Choroid plexus epithelial cell (primary cell): Measurements from ENCODE around the gene DDX56.

Source experiments
- DNase-seq: peaks from one replicate; pipeline ENCODE4 v3.0.0-alpha.2; 2010; ENCODE audit warnings: low read depth
- H3K4me3 ChIP-seq: 2 replicates; pipeline ENCODE4 v1.5.1; 2011; ENCODE audit warnings: low read depth, mild to moderate bottlenecking, control low read depth, low read length, moderate library complexity
- TF ChIP-seq, protein P1 (sequence below): conservative IDR thresholded peaks from 2 replicates; pipeline ENCODE4 v1.5.1; 2011; ENCODE audit warnings: low read depth, mild to moderate bottlenecking, control low read depth, inconsistent platforms, low read length, moderate library complexity

The DDX56 gene, protein sequence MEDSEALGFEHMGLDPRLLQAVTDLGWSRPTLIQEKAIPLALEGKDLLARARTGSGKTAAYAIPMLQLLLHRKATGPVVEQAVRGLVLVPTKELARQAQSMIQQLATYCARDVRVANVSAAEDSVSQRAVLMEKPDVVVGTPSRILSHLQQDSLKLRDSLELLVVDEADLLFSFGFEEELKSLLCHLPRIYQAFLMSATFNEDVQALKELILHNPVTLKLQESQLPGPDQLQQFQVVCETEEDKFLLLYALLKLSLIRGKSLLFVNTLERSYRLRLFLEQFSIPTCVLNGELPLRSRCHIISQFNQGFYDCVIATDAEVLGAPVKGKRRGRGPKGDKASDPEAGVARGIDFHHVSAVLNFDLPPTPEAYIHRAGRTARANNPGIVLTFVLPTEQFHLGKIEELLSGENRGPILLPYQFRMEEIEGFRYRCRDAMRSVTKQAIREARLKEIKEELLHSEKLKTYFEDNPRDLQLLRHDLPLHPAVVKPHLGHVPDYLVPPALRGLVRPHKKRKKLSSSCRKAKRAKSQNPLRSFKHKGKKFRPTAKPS

DNA sequence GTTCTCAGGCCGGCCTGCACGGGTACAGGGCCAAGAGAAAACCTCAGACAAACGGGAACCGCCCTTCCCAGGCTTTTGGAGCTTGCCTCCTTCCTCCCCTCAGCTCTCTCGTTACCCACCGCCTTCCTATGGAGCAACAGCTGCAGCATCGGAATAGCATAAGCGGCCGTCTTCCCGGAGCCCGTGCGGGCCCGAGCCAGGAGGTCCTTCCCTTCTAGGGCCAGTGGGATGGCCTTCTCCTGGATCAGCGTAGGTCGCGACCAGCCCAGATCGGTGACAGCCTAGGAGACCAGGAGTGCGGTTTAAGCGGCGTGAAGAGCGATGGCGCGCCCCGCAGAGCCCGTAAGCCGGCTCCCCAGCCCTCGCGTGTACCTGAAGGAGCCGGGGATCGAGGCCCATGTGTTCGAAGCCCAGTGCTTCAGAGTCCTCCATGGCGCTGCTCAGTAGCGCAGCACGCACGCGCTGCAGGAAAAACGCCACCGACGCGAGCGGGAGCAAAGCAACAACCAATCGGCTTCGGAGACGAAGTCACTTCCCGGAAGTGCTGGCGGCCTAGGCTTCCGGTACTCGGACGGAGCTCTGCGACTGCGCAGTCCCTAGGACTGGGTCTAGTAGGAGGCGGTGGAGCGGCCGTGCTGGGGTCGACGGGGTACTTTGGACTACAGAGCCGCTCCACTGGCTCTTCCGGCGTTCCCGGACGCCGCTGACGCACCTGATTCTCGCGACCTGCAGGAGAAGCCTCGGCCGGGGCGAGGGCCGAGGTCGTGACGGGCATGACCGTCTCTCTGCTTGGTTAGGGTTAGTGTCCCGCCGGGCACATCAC lies at the start of gene DDX56:
Gene DDX56, minus strand, starts transcription at position 445 of the 823 bp plus-strand sequence. Its CDS starts 13 bp downstream, at position 432.
- H3K4me3 ChIP-seq = peak within 1 kb of the TSS; percentile 97
- peak; percentile 96 for DNase-seq
- TF ChIP-seq, protein P1, sequence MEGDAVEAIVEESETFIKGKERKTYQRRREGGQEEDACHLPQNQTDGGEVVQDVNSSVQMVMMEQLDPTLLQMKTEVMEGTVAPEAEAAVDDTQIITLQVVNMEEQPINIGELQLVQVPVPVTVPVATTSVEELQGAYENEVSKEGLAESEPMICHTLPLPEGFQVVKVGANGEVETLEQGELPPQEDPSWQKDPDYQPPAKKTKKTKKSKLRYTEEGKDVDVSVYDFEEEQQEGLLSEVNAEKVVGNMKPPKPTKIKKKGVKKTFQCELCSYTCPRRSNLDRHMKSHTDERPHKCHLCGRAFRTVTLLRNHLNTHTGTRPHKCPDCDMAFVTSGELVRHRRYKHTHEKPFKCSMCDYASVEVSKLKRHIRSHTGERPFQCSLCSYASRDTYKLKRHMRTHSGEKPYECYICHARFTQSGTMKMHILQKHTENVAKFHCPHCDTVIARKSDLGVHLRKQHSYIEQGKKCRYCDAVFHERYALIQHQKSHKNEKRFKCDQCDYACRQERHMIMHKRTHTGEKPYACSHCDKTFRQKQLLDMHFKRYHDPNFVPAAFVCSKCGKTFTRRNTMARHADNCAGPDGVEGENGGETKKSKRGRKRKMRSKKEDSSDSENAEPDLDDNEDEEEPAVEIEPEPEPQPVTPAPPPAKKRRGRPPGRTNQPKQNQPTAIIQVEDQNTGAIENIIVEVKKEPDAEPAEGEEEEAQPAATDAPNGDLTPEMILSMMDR = no peak

DNA sequence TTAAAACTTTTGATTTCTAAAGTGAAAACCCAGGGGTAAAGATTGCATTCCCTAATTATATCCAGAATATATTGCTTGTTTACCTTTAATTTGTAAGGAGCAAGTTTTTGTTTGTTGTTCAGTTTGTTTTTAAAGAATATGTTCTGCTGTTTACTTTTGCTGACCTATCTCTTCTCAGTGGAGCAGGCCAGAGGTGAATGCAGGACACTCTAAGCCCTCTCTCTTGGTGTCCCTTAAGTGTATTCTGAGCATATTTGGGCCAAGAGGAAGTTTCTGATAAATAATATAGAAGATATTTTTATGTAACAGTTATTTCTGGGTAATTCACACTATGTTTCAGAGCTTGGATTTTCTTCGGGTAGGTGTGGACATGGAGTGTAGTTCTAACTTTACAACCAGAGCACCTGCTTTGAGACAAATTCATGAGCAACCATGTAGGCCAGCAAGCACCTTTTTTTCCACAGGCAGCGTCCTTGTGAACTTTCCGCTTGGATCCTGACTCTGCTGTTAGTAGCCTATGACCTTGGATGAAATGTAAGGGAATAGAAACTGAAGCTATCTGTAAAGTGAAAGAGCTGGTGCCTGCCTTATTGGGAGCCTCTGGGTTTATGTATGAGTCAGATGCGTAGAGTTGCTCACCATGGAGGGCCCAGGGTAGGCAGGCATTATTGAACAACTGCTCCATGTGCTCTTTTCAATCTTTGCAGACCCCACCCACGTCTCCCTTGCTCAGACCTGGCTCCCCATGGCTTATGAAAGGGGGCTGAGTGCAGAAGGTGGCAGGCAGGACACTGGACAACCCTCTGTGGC lies 48.8 kb upstream of the DDX56 start:
- TF ChIP-seq, protein P1 = no peak
- no peak overlapping the region for H3K4me3 ChIP-seq
- DNase-seq = peak; percentile 52

DNA sequence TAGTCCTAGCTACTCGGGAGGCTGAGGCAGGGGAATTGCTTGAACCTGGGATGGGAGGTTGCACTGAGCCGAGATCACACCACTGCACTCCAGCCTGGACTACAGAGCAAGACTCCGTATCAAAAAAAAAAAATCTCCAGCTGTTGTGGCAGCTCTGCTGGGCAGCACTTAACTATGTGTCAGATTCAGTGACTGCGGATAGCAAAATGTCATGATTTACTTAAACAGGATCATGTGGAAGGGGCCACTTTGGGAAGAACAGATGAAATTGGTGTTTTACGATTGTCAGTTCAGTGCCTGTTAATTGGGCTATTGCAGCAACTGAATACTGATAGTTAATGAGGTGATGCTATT lies 48.0 kb upstream of the DDX56 start:
- TF ChIP-seq, protein P1 = no peak
- no peak for DNase-seq
- no peak overlapping the region for H3K4me3 ChIP-seq

DNA sequence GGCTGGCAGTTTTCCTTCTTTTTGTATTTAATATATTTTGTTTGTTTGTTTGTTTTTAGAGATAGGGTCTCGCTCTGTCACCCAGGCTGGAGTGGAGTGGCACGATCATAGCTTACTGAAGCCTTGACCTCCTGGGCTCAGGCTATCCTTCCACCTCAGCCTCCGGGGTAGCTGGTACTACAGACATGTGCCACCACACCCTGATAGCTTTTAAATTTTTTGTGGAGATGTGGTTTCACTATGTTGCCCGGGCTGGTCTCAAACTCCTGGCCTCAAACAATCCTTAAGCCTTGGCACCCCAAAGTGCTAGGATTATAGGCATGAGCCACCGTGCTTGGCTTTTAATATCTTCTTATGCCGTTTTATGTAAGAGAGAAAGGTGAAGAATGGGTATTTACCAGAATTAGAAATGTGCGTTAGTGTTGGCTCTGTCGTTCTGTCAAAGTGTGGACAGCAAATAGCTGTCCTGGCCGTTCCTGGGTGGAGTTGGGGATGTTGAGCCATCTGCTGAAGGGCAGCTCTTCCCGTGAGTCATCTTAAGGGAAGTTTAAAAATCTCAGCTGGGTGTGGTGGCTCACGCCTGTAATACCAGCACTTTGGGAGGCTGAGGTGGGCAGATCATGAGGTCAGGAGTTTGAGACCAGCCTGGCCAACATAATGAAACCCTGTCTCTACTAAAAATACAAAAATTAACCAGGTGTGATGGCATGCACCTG lies 47.5 kb upstream of the DDX56 start:
- peak; percentile 33 for DNase-seq
- TF ChIP-seq, protein P1 = no peak
- H3K4me3 ChIP-seq = no peak overlapping the region

DNA sequence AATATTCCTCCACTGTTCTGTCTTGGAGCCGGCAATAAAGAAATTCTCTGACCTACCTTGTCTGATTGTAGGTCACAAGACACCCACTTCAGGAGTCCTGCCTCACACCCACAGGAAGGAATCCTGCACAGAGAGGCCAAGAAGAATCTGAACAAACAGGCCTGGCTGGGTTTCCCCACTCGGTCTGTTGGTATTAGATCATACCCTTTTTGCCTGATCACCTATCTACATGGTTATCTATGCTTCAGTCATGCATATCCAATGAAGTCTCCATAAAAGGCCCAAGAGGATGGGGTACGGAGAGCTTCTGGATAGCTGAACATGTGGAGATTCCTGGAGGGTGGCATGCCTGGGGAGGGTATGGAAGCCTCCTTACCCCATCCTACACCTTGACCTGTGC lies 45.0 kb upstream of the DDX56 start:
- TF ChIP-seq, protein P1 = no peak
- H3K4me3 ChIP-seq = no peak overlapping the region
- DNase-seq = no peak

DNA sequence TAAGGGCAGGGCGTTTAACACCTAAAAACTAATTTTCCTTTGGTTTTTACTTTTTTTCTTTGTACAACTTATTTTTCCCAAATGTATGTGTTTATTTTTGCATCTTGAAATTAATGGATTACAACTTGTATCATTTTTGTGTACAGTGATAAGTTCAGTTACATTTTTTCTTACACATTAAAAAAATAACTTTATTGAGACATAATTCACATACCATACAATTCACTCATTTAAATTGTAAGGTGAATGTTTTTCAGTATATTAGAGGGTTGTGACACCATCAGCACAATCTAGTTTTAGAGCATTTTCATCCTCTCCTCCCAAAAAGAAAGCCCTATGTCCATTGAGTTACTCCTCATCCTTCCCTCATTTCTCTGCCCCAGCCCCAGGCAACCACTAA lies 44.3 kb upstream of the DDX56 start:
- TF ChIP-seq, protein P1 = no peak
- no peak overlapping the region for H3K4me3 ChIP-seq
- DNase-seq = no peak
